GM19240 (cell line): ENCODE measurements around the gene LMOD3.

Experiments used
- DNase-seq: peaks from one replicate; pipeline ENCODE4 v3.0.0; 2011; ENCODE audit warnings: low spot score; ENCODE audit not compliant: insufficient read length

LMOD3 gene

GRCh38 chr3:69063636-69064035 is 58.8 kb downstream of the LMOD3 start:
- no peak for DNase-seq

- DNase-seq: no peak
Observed at GRCh38 chr3:69059688-69060087, 62.7 kb downstream of the LMOD3 start.

- no peak for DNase-seq
Observed at GRCh38 chr3:69058947-69059224, 63.5 kb downstream of the LMOD3 start.

- DNase-seq: no peak
Observed at GRCh38 chr3:69058180-69058946, 64.0 kb downstream of the LMOD3 start.
